ENCODE measurements around the gene ARHGAP26.
A peak's percentile ranks its signal among the peaks of the same experiment; 100 is the strongest.

Gene ARHGAP26

GRCh38 chr5:142881076-142881783 lies 111.1 kb downstream of the ARHGAP26 start:
- DNase-seq: peak; percentile 19 to 73

- no peak for DNase-seq
Observed at GRCh38 chr5:142881784-142882126, 111.6 kb downstream of the ARHGAP26 start.

- DNase-seq: no peak
Observed at GRCh38 chr5:142883025-142883424, 112.8 kb downstream of the ARHGAP26 start.

GRCh38 chr5:142883438-142883837 lies 113.3 kb downstream of the ARHGAP26 start:
- no peak for DNase-seq

GRCh38 chr5:142884029-142884428 lies 113.9 kb downstream of the ARHGAP26 start:
- DNase-seq: no peak

- DNase-seq: no peak
Observed at GRCh38 chr5:142886211-142886610, 116.0 kb downstream of the ARHGAP26 start.

- no peak for DNase-seq
Observed at GRCh38 chr5:142886956-142887355, 116.8 kb downstream of the ARHGAP26 start.

- DNase-seq: peak in 1 of 2 donors; percentile 29
Observed at GRCh38 chr5:142888469-142889085, 118.4 kb downstream of the ARHGAP26 start.

- no peak for DNase-seq
Observed at GRCh38 chr5:142892021-142892420, 121.8 kb downstream of the ARHGAP26 start.

- DNase-seq: no peak
Observed at GRCh38 chr5:142894315-142894714, 124.1 kb downstream of the ARHGAP26 start.

GRCh38 chr5:142894749-142895148 lies 124.6 kb downstream of the ARHGAP26 start:
- no peak for DNase-seq

GRCh38 chr5:142896325-142897007 lies 126.3 kb downstream of the ARHGAP26 start:
- no peak for DNase-seq

- no peak for DNase-seq
Observed at GRCh38 chr5:142897328-142897727, 127.2 kb downstream of the ARHGAP26 start.

- no peak for DNase-seq
Observed at GRCh38 chr5:142900927-142901326, 130.8 kb downstream of the ARHGAP26 start.

- no peak for DNase-seq
Observed at GRCh38 chr5:142901476-142902185, 131.5 kb downstream of the ARHGAP26 start.

- no peak for DNase-seq
Observed at GRCh38 chr5:142902186-142902965, 132.2 kb downstream of the ARHGAP26 start.

- DNase-seq: no peak
Observed at GRCh38 chr5:142904416-142904815, 134.2 kb downstream of the ARHGAP26 start.

- DNase-seq: no peak
Observed at GRCh38 chr5:142905348-142905747, 135.2 kb downstream of the ARHGAP26 start.

- no peak for DNase-seq
Observed at GRCh38 chr5:142906863-142907671, 136.9 kb downstream of the ARHGAP26 start.

- no peak for DNase-seq
Observed at GRCh38 chr5:142908659-142909058, 138.5 kb downstream of the ARHGAP26 start.

GRCh38 chr5:142910128-142910527 lies 140.0 kb downstream of the ARHGAP26 start:
- no peak for DNase-seq

- no peak for DNase-seq
Observed at GRCh38 chr5:142911170-142911569, 141.0 kb downstream of the ARHGAP26 start.

Measured in CD4-positive, alpha-beta T cell treated with Interleukin-4 for 1 hour (primary cell).